GM19043 (cell line): ENCODE measurements around the gene XRCC6.
"Not testable (repeated sequence)": the region's sequence is repeated elsewhere in the genome, so short reads cannot be mapped to it uniquely, and the experiment has no call there.

ENCODE experiments used
- ATAC-seq: cut with Tn5 transposase; IDR thresholded peaks from one replicate; pipeline ENCODE4 v1.9.1; 2021; ENCODE audit warnings: low read depth; ENCODE audit not compliant: unreplicated experiment

Gene XRCC6

GRCh38 chr22:41598081-41598480 is 23.0 kb upstream of the XRCC6 start:
- no peak for ATAC-seq

DNA sequence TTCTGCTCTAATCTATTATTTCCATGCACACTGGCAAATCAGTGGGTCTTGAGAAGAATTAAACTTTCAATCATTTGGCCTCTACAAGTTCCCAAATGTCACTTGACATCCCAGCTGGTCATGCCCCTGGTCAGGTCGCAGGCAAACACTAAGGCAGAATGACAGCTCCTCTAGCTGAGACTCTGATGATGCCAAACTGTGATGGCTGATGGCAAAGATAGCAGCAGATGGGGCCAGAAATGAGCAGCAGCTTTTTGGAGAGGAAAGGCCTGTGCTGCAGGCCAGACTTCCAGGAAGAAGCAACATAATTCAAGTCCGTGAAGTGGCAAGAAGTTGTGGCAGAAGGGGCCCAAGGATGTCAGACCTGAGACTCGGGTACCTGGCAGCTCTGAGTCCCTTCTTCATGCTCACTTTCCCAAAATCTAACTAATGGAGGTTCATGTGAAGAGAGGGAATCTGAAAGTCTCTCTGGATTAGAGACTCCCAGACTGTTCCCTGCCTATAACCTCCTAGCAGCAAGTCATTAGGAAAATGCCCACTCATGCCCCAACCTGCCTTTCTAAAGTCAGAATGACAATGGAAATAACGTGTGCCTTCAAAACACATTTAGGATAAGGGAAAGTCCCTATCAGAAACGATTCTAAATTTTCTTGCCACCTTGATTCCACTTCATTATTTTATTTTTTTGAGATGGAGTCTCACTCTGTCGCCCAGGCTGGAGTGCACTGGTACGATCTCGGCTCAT is 22.0 kb upstream of the XRCC6 start:
- no peak for ATAC-seq

GRCh38 chr22:41600976-41601375 is 20.1 kb upstream of the XRCC6 start:
- no peak for ATAC-seq

DNA sequence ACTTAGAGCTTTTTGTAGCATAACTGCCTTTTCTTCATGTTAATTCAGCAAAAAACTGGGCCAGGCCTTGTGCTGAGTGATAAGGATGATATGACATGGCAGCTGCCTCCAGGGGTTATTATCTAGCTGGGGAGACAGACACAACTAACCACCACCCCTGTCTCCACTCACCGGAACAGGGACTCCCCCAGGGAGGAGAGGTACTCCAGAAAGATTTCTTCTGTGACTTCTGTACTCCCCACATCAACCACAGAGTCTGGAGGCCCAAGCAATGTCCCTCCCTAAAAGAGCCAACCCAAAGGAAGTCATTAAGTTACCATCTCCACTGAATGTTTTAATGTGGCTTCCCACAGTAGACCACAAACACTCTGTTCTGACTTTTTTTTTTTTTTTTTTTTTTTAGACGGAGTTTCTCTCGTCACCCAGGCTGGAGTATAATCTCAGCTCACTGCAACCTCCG is 17.2 kb upstream of the XRCC6 start:
- peak; percentile 81 for ATAC-seq

- ATAC-seq = no peak
Measured at GRCh38 chr22:41608386-41608785, 12.7 kb upstream of the XRCC6 start.

DNA sequence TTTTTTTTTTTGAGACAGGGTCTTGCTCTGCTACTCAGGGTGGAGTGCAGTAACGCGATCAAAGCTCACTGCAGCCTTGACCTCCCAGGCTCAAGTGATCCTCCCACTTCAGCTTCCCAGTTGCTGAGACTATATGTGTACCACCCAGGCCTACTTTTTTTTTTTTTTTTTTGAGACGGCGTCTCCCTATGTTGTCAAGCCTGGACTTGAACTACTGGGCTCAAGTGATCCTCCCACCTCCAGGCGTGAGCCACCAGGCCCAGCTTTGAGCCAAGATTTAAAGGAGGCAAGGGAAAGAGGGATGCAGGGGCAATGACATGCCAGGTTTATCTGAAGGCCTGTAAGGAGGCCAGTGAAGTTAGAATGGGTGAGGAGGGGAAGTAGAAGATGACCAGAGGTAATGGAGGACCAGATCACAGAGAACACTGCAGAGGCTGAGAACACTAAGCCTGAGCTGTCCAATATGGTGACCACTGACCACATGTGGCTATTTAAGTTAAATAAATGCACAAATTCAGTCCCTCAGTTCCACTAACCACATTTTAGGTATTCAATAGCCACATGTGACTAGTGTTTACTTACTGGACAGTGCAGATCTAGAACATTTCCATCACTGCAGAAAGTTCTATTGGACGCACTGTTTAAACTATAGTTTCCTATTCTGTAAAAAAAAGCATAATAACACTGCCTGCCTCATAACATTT is 8.3 kb upstream of the XRCC6 start:
- ATAC-seq = no peak

DNA sequence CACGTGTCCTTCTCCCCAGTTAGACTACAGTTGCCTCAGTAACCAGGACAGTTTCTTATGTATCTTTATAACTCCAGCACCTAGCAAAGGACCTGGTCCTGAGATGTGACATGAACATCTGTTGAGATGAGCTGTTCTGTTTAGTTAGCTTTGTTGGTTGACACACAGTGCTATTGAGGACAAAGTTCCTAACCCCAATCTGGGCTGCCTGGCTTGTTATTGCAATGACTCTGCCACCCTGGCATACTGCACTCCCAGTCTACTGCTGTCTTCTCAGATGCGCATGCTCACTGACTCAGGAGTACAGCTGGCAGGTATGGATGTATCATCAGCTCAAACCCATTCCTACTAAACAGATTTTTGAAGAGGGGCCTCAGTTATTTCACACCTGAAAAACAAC is 7.6 kb upstream of the XRCC6 start:
- no peak for ATAC-seq

GRCh38 chr22:41619979-41620588 is 1.0 kb upstream of the XRCC6 start:
- ATAC-seq = no peak

- ATAC-seq = peak; percentile 27
Measured at GRCh38 chr22:41620589-41621098, 451 bp upstream of the XRCC6 start, which contains the start of gene DESI1. Gene DESI1, minus strand, starts transcription at chr22:41621043. Its CDS starts 204 bp downstream, at chr22:41620839.

- no peak for ATAC-seq
Measured at GRCh38 chr22:41621911-41622179, 750 bp downstream of the XRCC6 start.

DNA sequence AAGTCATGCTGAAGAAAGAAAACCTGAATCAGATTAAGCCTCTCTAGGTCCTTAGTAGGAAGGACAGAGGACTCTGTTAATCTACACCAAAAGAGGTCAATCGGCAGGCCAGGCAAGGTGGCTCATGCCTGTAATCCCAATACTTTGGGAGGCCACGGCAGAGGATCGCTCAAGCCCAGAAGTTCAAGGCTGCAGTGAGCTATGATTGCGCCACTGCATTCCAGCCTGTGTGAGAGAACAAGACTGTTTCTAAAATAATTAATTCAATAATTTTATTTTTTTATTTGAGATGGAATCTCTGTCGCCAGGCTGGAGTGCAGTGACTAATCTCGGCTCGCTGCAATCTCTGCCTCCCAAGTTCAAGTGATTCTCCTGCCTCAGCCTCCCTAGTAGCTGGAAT is 4.5 kb downstream of the XRCC6 start:
- no peak for ATAC-seq

DNA sequence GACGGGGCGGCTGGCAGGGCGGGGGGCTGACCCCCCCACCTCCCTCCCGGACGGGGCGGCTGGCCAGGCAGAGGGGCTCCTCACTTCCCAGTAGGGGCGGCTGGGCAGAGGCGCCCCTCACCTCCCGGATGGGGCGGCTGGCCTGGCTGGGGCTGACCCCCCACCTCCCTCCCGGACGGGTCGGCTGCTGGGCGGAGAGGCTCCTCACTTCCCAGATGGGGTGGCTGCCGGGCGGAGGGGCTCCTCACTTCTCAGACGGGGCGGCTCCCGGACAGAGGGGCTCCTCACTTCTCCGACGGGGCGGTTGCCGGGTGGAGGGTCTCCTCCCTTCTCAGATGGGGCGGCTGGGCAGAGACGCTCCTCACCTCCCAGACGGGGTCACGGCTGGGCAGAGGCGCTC is 10.0 kb downstream of the XRCC6 start:
- not testable (repeated sequence) for ATAC-seq

- not testable (repeated sequence) for ATAC-seq
Measured at GRCh38 chr22:41631615-41632014, 10.5 kb downstream of the XRCC6 start.

DNA sequence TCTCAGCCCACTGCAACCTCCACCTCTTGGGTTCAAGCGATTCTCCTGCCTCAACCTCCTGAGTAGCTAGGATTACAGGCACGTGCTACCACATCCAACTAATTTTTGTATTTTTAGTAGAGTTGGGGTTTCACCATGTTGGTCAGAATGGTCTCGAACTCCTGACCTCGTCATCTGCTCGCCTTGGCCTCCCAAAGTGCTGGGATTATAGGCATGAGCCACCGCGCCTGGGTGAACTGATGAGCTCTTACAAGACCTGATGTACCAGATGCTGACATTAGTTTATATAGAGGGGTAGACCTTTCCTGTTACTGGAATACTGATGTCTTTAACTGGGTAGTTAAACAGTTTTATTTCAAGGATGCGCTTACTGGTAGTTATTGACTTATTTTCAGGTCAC is 13.5 kb downstream of the XRCC6 start:
- ATAC-seq = not testable (repeated sequence)

- no peak for ATAC-seq
Measured at GRCh38 chr22:41636467-41636866, 15.4 kb downstream of the XRCC6 start.

DNA sequence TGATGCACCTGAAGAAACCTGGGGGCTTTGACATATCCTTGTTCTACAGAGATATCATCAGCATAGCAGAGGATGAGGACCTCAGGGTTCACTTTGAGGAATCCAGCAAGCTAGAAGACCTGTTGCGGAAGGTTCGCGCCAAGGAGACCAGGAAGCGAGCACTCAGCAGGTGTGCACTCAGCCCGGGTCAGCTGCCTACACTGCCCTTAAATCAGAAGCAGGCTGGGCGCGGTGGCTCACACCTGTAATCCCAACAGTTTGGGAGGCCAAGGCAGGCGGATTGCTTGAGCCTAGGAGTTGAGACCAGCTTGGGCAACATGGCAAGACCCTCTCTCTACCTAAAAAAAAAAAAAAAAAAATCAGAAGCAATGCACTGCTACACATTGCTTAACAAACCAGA is 16.5 kb downstream of the XRCC6 start:
- ATAC-seq = not testable (repeated sequence)

- no peak for ATAC-seq
Measured at GRCh38 chr22:41638124-41638523, 17.0 kb downstream of the XRCC6 start.

DNA sequence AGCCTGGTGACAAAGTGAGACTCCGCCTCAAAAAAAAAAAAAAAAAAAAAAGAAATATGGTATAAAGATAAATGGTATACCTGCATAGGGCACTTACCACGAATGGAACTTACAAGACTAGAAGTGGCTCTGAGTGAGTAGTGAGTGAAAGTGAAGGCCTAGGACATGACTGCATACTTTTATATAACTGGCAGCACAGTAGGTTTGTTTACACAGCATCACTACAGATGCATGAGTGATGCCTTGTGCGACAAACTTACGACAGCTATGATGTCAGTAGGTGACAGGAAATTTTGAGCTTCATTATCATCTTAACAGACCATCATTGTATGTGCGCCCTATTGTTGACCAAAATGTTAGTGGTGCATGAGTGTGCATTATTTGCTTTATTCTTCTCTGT is 17.7 kb downstream of the XRCC6 start:
- ATAC-seq = no peak

- no peak for ATAC-seq
Measured at GRCh38 chr22:41641854-41642253, 20.8 kb downstream of the XRCC6 start.

- no peak for ATAC-seq
Measured at GRCh38 chr22:41642331-41643110, 21.4 kb downstream of the XRCC6 start.

DNA sequence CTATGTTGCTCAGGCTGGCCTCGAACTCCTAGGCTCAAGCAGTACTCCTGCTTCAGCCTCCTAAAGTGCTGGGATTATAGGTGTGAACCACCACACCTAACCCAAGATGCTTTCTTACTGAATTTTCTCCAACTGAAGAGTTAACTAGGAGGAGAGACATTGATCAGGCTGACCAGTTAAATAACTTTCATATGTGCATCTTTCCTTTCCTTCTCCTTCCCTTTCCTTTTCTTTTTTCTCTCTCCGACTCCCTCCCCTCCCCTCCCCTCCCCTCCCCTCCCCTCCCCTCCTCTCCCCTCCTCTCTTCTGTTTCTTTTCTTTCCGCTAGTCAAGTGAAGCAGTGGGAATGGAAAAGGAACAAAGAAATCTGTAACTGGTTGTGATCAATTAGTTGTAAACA is 26.7 kb downstream of the XRCC6 start:
- no peak for ATAC-seq
